ENCODE data around the gene TSHZ2. TPM values are rescaled to one million over a fixed set of nuclear protein-coding genes. Genes with fewer than 3 reads are reported as not detected.

The TSHZ2 gene
- total RNA-seq, 2 donors from 2014 or later: 3.3 to 6.2 TPM

DNA sequence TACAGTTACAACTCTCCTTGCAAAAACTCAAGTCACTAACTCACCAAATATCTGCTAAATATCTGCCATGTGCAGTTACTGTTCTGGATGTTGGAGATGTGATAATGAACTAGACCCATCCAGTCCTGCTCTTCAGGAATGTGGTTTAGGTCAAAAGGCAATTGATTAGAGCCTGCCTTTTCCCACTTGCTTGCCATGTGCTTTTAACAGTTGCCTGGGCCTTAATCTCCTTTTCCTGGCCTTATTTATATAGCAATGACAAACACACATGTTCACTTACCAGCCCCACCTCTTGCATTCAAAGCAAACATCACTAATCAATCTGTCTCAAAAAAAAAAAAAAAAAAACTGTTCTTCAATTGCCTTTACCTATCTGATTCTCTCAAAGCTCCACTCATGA is 422.3 kb downstream of the TSHZ2 start:
- no peaks in the 10 kb centered on the region for H3K27me3 ChIP-seq
- H3K36me3 ChIP-seq: no peaks in the 10 kb centered on the region
- H3K9me3 ChIP-seq: no peaks in the 10 kb centered on the region
- no peak for DNase-seq (ENCODE audit: low spot score)
- no peak overlapping the region for H3K27ac ChIP-seq
- no peaks in the 10 kb centered on the region for H3K4me1 ChIP-seq
- no peak overlapping the region for H3K4me3 ChIP-seq
- TF ChIP-seq CTCF (IDR thresholded peaks at IDR 0.05): no peak

GRCh38 chr20:53395188-53395923 is 423.2 kb downstream of the TSHZ2 start:
- Histone ChIP-seq H3K9me3 (peaks cover 0 to 4% of the 10 kb centered on the region in 2 donors), H3K27ac (peak overlapping the region in 1 of 2 donors; percentile 45), H3K4me3 (no peak overlapping the region), H3K4me1 (no peaks in the 10 kb centered on the region), H3K36me3 (no peaks in the 10 kb centered on the region), H3K27me3 (no peaks in the 10 kb centered on the region)
- TF ChIP-seq CTCF (IDR thresholded peaks at IDR 0.05): no peak
- no peak for DNase-seq (ENCODE audit: low spot score)

GRCh38 chr20:53399083-53399482 is 426.9 kb downstream of the TSHZ2 start:
- no peak for DNase-seq (ENCODE audit: low spot score)
- H3K9me3 ChIP-seq: peaks cover 0 to 11% of the 10 kb centered on the region in 2 donors
- no peak overlapping the region for H3K4me3 ChIP-seq
- TF ChIP-seq CTCF (IDR thresholded peaks at IDR 0.05): no peak
- no peaks in the 10 kb centered on the region for H3K4me1 ChIP-seq
- no peaks in the 10 kb centered on the region for H3K27me3 ChIP-seq
- no peaks in the 10 kb centered on the region for H3K36me3 ChIP-seq
- H3K27ac ChIP-seq: no peak overlapping the region

- Histone ChIP-seq H3K9me3 (peaks cover 0 to 11% of the 10 kb centered on the region in 2 donors), H3K4me3 (no peak overlapping the region), H3K27me3 (no peaks in the 10 kb centered on the region), H3K27ac (no peak overlapping the region), H3K4me1 (no peaks in the 10 kb centered on the region), H3K36me3 (no peaks in the 10 kb centered on the region)
- no peak for TF ChIP-seq CTCF (IDR thresholded peaks at IDR 0.05)
- no peak for DNase-seq (ENCODE audit: low spot score)
Measured at GRCh38 chr20:53399592-53400335, 427.6 kb downstream of the TSHZ2 start.

DNA sequence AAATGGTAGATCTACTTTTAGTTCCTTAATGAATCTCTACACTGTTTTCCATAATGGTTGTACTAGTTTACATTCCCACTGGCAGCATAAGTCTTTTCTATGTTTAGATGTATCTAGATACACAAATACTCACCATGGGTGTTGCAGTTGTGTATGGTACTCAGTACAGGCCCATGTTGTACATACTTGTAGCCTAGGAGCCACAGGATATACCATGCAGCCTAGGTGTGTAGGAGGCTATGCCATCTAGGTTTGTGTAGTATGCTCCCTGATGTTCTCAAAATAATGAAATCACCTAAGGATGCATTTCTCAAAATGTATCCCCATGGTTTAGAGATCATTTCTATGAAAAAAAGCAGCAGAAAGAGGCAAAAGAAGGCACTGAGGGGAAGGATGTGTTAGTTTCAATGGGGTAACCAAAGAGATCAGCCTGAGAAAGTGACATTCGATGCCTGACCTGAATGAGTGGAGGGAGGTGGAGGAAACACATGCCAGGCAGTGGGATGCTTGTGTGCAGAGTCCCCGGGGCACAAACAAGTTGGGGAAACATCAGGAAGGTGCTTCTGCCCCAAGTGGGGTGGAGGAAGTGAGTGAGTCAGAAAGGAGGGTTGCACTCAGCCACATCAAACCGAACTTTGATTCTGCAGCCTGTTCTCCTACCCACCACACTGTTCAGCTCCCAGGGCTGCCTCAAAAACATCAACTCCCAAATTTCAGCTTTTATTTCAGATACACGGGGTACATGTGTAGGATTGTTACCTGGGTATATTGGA is 430.3 kb downstream of the TSHZ2 start:
- Histone ChIP-seq H3K27me3 (no peaks in the 10 kb centered on the region), H3K9me3 (peaks cover 0 to 11% of the 10 kb centered on the region in 2 donors), H3K36me3 (no peaks in the 10 kb centered on the region), H3K4me3 (no peak overlapping the region), H3K27ac (no peak overlapping the region), H3K4me1 (no peaks in the 10 kb centered on the region)
- DNase-seq (ENCODE audit: low spot score): no peak
- TF ChIP-seq CTCF (IDR thresholded peaks at IDR 0.05): no peak
